ENCODE measurements around the gene HOOK2.

Gene HOOK2

GRCh38 chr19:12793290-12794195, 18.2 kb upstream of the HOOK2 start:
- FAIRE-seq = no peak

- no peak for FAIRE-seq
These were observed 17.5 kb upstream of the HOOK2 start for GRCh38 chr19:12792853-12793289.

GRCh38 chr19:12792051-12792852, 16.9 kb upstream of the HOOK2 start:
- no peak for FAIRE-seq

- FAIRE-seq = peak; percentile 62
These were observed 16.1 kb upstream of the HOOK2 start, which contains the start of gene JUNB for GRCh38 chr19:12791345-12792050. TSS of gene JUNB (plus strand) at chr19:12791486. CDS start at chr19:12791772, 286 bp downstream.

- FAIRE-seq = no peak
These were observed 15.4 kb upstream of the HOOK2 start for GRCh38 chr19:12790628-12791344.

- no peak for FAIRE-seq
These were observed 14.7 kb upstream of the HOOK2 start for GRCh38 chr19:12789904-12790619.

GRCh38 chr19:12789098-12789903, 13.9 kb upstream of the HOOK2 start:
- no peak for FAIRE-seq

- FAIRE-seq = no peak
These were observed 13.3 kb upstream of the HOOK2 start for GRCh38 chr19:12788682-12789097.

GRCh38 chr19:12788042-12788681, 12.8 kb upstream of the HOOK2 start:
- no peak for FAIRE-seq

GRCh38 chr19:12787458-12787857, 12.1 kb upstream of the HOOK2 start:
- no peak for FAIRE-seq

- FAIRE-seq = no peak
These were observed 11.6 kb upstream of the HOOK2 start for GRCh38 chr19:12786952-12787351.

GRCh38 chr19:12786141-12786870, 11.0 kb upstream of the HOOK2 start:
- no peak for FAIRE-seq

- FAIRE-seq = no peak
These were observed 10.2 kb upstream of the HOOK2 start for GRCh38 chr19:12785431-12786031.

- FAIRE-seq = no peak
These were observed 9.6 kb upstream of the HOOK2 start for GRCh38 chr19:12784871-12785430.

- no peak for FAIRE-seq
These were observed 9.1 kb upstream of the HOOK2 start for GRCh38 chr19:12784394-12784870.

GRCh38 chr19:12783849-12784393, 8.6 kb upstream of the HOOK2 start:
- FAIRE-seq = no peak

- no peak for FAIRE-seq
These were observed 8.0 kb upstream of the HOOK2 start for GRCh38 chr19:12783291-12783848.

Measured in endometrium (tissue), 2 donors.